ENCODE results near the gene RMC1. TPM values are rescaled to one million over a fixed set of nuclear protein-coding genes. Genes with fewer than 3 reads are reported as not detected.

Gene RMC1
- total RNA-seq, 4 donors from 2014 or later = 17.3 to 32.4 (median 18.3) TPM

- Histone ChIP-seq H3K4me1 (peaks cover 0 to 15% (median 0%) of the 10 kb centered on the region in 4 donors), H3K27me3 (no peaks in the 10 kb centered on the region), H3K36me3 (peaks cover 0 to 82% (median 18%) of the 10 kb centered on the region in 3 donors), H3K4me3 (no peak overlapping the region), H3K27ac (peak overlapping the region in 1 of 4 donors; percentile 45), H3K9me3 (no peaks in the 10 kb centered on the region)
- DNase-seq (ENCODE audit: low spot score in 2 of 2) = peak; percentile 41 to 71
- TF ChIP-seq EP300 (IDR thresholded peaks at IDR 0.05) (no peak), CTCF (IDR thresholded peaks at IDR 0.05) (peak; percentile 71 to 85 (median 75))
- 44 to 45% methylated on average over 17 of the region's 17 CpGs for WGBS, 2 donors
Measured at GRCh38 chr18:23515911-23516546, 12.7 kb downstream of the RMC1 start.

GRCh38 chr18:23519734-23520133, 16.4 kb downstream of the RMC1 start:
- 75% methylated on average over 4 of the region's 4 CpGs for WGBS, 2 donors
- Histone ChIP-seq H3K27me3 (no peaks in the 10 kb centered on the region), H3K27ac (no peak overlapping the region), H3K4me1 (peaks cover 0 to 10% (median 0%) of the 10 kb centered on the region in 4 donors), H3K4me3 (no peak overlapping the region), H3K36me3 (peaks cover 0 to 91% (median 38%) of the 10 kb centered on the region in 3 donors), H3K9me3 (no peaks in the 10 kb centered on the region)
- no peak for TF ChIP-seq POLR2A (IDR thresholded peaks at IDR 0.05)
- no peak for DNase-seq (ENCODE audit: low spot score in 2 of 2)

GRCh38 chr18:23521271-23521670, 18.0 kb downstream of the RMC1 start:
- no peaks in the 10 kb centered on the region for H3K9me3 ChIP-seq
- H3K4me3 ChIP-seq = no peak overlapping the region
- H3K36me3 ChIP-seq = peaks cover 0 to 99% (median 48%) of the 10 kb centered on the region in 3 donors
- WGBS, 2 donors = 81 to 84% methylated on average over 7 of the region's 7 CpGs
- TF ChIP-seq POLR2A (IDR thresholded peaks at IDR 0.05) (no peak), EP300 (IDR thresholded peaks at IDR 0.05) (no peak), CTCF (IDR thresholded peaks at IDR 0.05) (no peak)
- no peaks in the 10 kb centered on the region for H3K27me3 ChIP-seq
- H3K27ac ChIP-seq = no peak overlapping the region
- DNase-seq (ENCODE audit: low spot score in 2 of 2) = no peak
- peaks cover 0 to 1% (median 0%) of the 10 kb centered on the region in 4 donors for H3K4me1 ChIP-seq

- DNase-seq (ENCODE audit: low spot score in 2 of 2) = no peak
Measured at GRCh38 chr18:23521907-23522306, 18.6 kb downstream of the RMC1 start.

GRCh38 chr18:23523429-23524212, 20.3 kb downstream of the RMC1 start:
- TF ChIP-seq CTCF (IDR thresholded peaks at IDR 0.05) (no peak), EP300 (IDR thresholded peaks at IDR 0.05) (no peak), POLR2A (IDR thresholded peaks at IDR 0.05) (no peak)
- 82% methylated on average over 12 of the region's 12 CpGs for WGBS, 2 donors
- no peak for DNase-seq (ENCODE audit: low spot score in 2 of 2)
- no peaks in the 10 kb centered on the region for H3K9me3 ChIP-seq
- no peaks in the 10 kb centered on the region for H3K4me1 ChIP-seq
- peaks cover 0 to 99% (median 46%) of the 10 kb centered on the region in 3 donors for H3K36me3 ChIP-seq
- H3K27ac ChIP-seq = no peak overlapping the region
- H3K27me3 ChIP-seq = no peaks in the 10 kb centered on the region
- no peak overlapping the region for H3K4me3 ChIP-seq

More at GRCh38 chr18:23521907-23522306, 18.6 kb downstream of the RMC1 start:
- 71 to 75% methylated on average over 7 of the region's 7 CpGs for WGBS, 2 donors
- Histone ChIP-seq H3K27me3 (no peaks in the 10 kb centered on the region), H3K27ac (no peak overlapping the region), H3K4me1 (no peaks in the 10 kb centered on the region), H3K4me3 (no peak overlapping the region), H3K36me3 (peaks cover 0 to 99% (median 54%) of the 10 kb centered on the region in 3 donors), H3K9me3 (no peaks in the 10 kb centered on the region)
- TF ChIP-seq CTCF (IDR thresholded peaks at IDR 0.05) = no peak
- TF ChIP-seq EP300 (IDR thresholded peaks at IDR 0.05) = no peak
- no peak for TF ChIP-seq POLR2A (IDR thresholded peaks at IDR 0.05)
